ENCODE results near the gene PPM1H. TPM values are rescaled to one million over a fixed set of nuclear protein-coding genes. Genes with fewer than 3 reads are reported as not detected.
"Not testable (repeated sequence)": the region's sequence is repeated elsewhere in the genome, so short reads cannot be mapped to it uniquely, and the experiment has no call there.

Gene PPM1H
- polyA plus RNA-seq, 1 donor, result 20.0 TPM

- Histone ChIP-seq H3K27ac (ENCODE audit: low read length) (no peak overlapping the region), H3K4me3 (ENCODE audit: low read length) (no peak overlapping the region), H3K4me1 (ENCODE audit: control insufficient read depth, insufficient read depth, low read length) (no peaks in the 10 kb centered on the region), H3K9me3 (ENCODE audit: control insufficient read depth, low read depth, low read length) (no peaks in the 10 kb centered on the region), H3K27me3 (ENCODE audit: control insufficient read depth, insufficient read depth, low read length) (no peaks in the 10 kb centered on the region), H3K36me3 (ENCODE audit: control insufficient read depth, insufficient read depth, low read length) (peaks cover 8% of the 10 kb centered on the region)
- 83% methylated on average over 1 of the region's 10 CpGs for WGBS (ENCODE audit: insufficient coverage, low lambda C conversion rate)
- DNase-seq, result no peak
Observed at GRCh38 chr12:62670986-62671720, 263.8 kb downstream of the PPM1H start.

GRCh38 chr12:62668782-62669181 lies 266.2 kb downstream of the PPM1H start:
- no CpG with 5 or more reads among the region's 3 CpGs for WGBS (ENCODE audit: insufficient coverage, low lambda C conversion rate)

DNA sequence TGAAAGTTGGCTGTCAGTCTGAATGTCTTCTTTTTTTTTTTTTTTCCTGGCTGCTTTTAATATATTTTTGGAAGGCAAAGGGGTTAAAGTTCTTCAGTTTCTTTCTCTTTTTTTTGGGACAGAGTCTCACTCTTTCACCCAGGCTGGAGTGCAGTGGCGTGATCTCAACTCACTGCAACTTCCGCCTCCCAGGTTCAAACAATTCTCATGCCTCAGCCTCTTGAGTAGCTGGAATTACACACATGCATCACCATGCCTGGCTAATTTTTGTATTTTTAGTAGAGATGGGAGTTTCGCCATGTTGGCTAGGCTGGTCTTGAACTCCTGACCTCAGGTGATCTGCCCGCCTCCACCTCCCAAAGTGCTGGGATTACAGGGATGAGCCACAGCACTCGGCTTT lies 270.0 kb downstream of the PPM1H start:
- not testable (repeated sequence) for H3K9me3 ChIP-seq (ENCODE audit: control insufficient read depth, low read depth, low read length); H3K27me3 ChIP-seq (ENCODE audit: control insufficient read depth, insufficient read depth, low read length); H3K4me3 ChIP-seq (ENCODE audit: low read length); H3K4me1 ChIP-seq (ENCODE audit: control insufficient read depth, insufficient read depth, low read length); DNase-seq; H3K27ac ChIP-seq (ENCODE audit: low read length); H3K36me3 ChIP-seq (ENCODE audit: control insufficient read depth, insufficient read depth, low read length)
- WGBS (ENCODE audit: insufficient coverage, low lambda C conversion rate), result 100% methylated on average over 3 of the region's 5 CpGs

More at GRCh38 chr12:62668782-62669181, 266.2 kb downstream of the PPM1H start:
- H3K27me3 ChIP-seq (ENCODE audit: control insufficient read depth, insufficient read depth, low read length), result no peaks in the 10 kb centered on the region
- no peak overlapping the region for H3K27ac ChIP-seq (ENCODE audit: low read length)
- H3K36me3 ChIP-seq (ENCODE audit: control insufficient read depth, insufficient read depth, low read length), result peaks cover 6% of the 10 kb centered on the region
- H3K9me3 ChIP-seq (ENCODE audit: control insufficient read depth, low read depth, low read length), result no peaks in the 10 kb centered on the region
- H3K4me1 ChIP-seq (ENCODE audit: control insufficient read depth, insufficient read depth, low read length), result no peaks in the 10 kb centered on the region
- H3K4me3 ChIP-seq (ENCODE audit: low read length), result no peak overlapping the region
- DNase-seq, result no peak

- Histone ChIP-seq H3K4me3 (ENCODE audit: low read length) (no peak overlapping the region), H3K36me3 (ENCODE audit: control insufficient read depth, insufficient read depth, low read length) (peaks cover 7% of the 10 kb centered on the region), H3K27me3 (ENCODE audit: control insufficient read depth, insufficient read depth, low read length) (no peaks in the 10 kb centered on the region), H3K27ac (ENCODE audit: low read length) (no peak overlapping the region), H3K4me1 (ENCODE audit: control insufficient read depth, insufficient read depth, low read length) (no peaks in the 10 kb centered on the region), H3K9me3 (ENCODE audit: control insufficient read depth, low read depth, low read length) (no peaks in the 10 kb centered on the region)
- DNase-seq, result no peak
- 80% methylated on average over 1 of the region's 2 CpGs for WGBS (ENCODE audit: insufficient coverage, low lambda C conversion rate)
Observed at GRCh38 chr12:62660756-62661155, 274.2 kb downstream of the PPM1H start.

GRCh38 chr12:62659453-62660295 lies 275.3 kb downstream of the PPM1H start:
- H3K9me3 ChIP-seq (ENCODE audit: control insufficient read depth, low read depth, low read length), result no peaks in the 10 kb centered on the region
- no peak overlapping the region for H3K27ac ChIP-seq (ENCODE audit: low read length)
- DNase-seq, result no peak
- H3K4me1 ChIP-seq (ENCODE audit: control insufficient read depth, insufficient read depth, low read length), result no peaks in the 10 kb centered on the region
- H3K36me3 ChIP-seq (ENCODE audit: control insufficient read depth, insufficient read depth, low read length), result peaks cover 11% of the 10 kb centered on the region
- H3K27me3 ChIP-seq (ENCODE audit: control insufficient read depth, insufficient read depth, low read length), result no peaks in the 10 kb centered on the region
- WGBS (ENCODE audit: insufficient coverage, low lambda C conversion rate), result no CpG with 5 or more reads among the region's 3 CpGs
- H3K4me3 ChIP-seq (ENCODE audit: low read length), result no peak overlapping the region

DNA sequence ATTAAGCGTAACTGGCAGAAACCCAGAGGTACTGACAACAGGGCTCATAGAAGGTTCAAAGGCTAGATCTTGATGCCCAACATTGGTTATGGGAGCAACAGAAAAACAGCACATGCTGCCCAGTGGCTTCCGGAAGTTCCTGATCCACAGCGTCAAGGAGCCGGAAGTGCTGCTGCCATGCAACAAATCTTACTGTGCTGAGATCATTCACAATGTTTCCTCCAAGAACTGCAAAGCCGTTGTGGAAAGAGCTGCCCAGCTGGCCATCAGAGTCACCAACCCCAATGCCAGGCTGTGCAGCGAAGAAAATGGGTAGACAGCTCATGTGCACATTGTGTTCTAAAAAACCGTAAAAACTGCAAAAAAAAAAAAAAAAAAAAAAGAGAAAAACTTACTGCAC lies 276.0 kb downstream of the PPM1H start:
- no peak overlapping the region for H3K27ac ChIP-seq (ENCODE audit: low read length)
- H3K4me1 ChIP-seq (ENCODE audit: control insufficient read depth, insufficient read depth, low read length), result no peaks in the 10 kb centered on the region
- WGBS (ENCODE audit: insufficient coverage, low lambda C conversion rate), result no CpG with 5 or more reads among the region's 7 CpGs
- no peak for DNase-seq
- H3K36me3 ChIP-seq (ENCODE audit: control insufficient read depth, insufficient read depth, low read length), result peaks cover 11% of the 10 kb centered on the region
- no peaks in the 10 kb centered on the region for H3K9me3 ChIP-seq (ENCODE audit: control insufficient read depth, low read depth, low read length)
- H3K4me3 ChIP-seq (ENCODE audit: low read length), result no peak overlapping the region
- no peaks in the 10 kb centered on the region for H3K27me3 ChIP-seq (ENCODE audit: control insufficient read depth, insufficient read depth, low read length)

- no peak for DNase-seq
- 100% methylated on average over 1 of the region's 1 CpG for WGBS (ENCODE audit: insufficient coverage, low lambda C conversion rate)
- no peak overlapping the region for H3K4me3 ChIP-seq (ENCODE audit: low read length)
- H3K27me3 ChIP-seq (ENCODE audit: control insufficient read depth, insufficient read depth, low read length), result no peaks in the 10 kb centered on the region
- no peak overlapping the region for H3K27ac ChIP-seq (ENCODE audit: low read length)
- H3K9me3 ChIP-seq (ENCODE audit: control insufficient read depth, low read depth, low read length), result no peaks in the 10 kb centered on the region
- peaks cover 11% of the 10 kb centered on the region for H3K36me3 ChIP-seq (ENCODE audit: control insufficient read depth, insufficient read depth, low read length)
- no peaks in the 10 kb centered on the region for H3K4me1 ChIP-seq (ENCODE audit: control insufficient read depth, insufficient read depth, low read length)
Observed at GRCh38 chr12:62657363-62657632, 277.7 kb downstream of the PPM1H start.

GRCh38 chr12:62656591-62657362 lies 278.2 kb downstream of the PPM1H start:
- DNase-seq, result no peak
- H3K9me3 ChIP-seq (ENCODE audit: control insufficient read depth, low read depth, low read length), result no peaks in the 10 kb centered on the region
- no peaks in the 10 kb centered on the region for H3K27me3 ChIP-seq (ENCODE audit: control insufficient read depth, insufficient read depth, low read length)
- H3K27ac ChIP-seq (ENCODE audit: low read length), result no peak overlapping the region
- no peak overlapping the region for H3K4me3 ChIP-seq (ENCODE audit: low read length)
- WGBS (ENCODE audit: insufficient coverage, low lambda C conversion rate), result 100% methylated on average over 1 of the region's 6 CpGs
- peaks cover 11% of the 10 kb centered on the region for H3K36me3 ChIP-seq (ENCODE audit: control insufficient read depth, insufficient read depth, low read length)
- no peaks in the 10 kb centered on the region for H3K4me1 ChIP-seq (ENCODE audit: control insufficient read depth, insufficient read depth, low read length)

GRCh38 chr12:62655666-62656151 lies 279.2 kb downstream of the PPM1H start:
- DNase-seq, result no peak
- H3K27ac ChIP-seq (ENCODE audit: low read length), result no peak overlapping the region
- 100% methylated on average over 1 of the region's 8 CpGs for WGBS (ENCODE audit: insufficient coverage, low lambda C conversion rate)
- H3K4me3 ChIP-seq (ENCODE audit: low read length), result no peak overlapping the region
- H3K9me3 ChIP-seq (ENCODE audit: control insufficient read depth, low read depth, low read length), result no peaks in the 10 kb centered on the region
- peaks cover 11% of the 10 kb centered on the region for H3K36me3 ChIP-seq (ENCODE audit: control insufficient read depth, insufficient read depth, low read length)
- no peaks in the 10 kb centered on the region for H3K4me1 ChIP-seq (ENCODE audit: control insufficient read depth, insufficient read depth, low read length)
- H3K27me3 ChIP-seq (ENCODE audit: control insufficient read depth, insufficient read depth, low read length), result no peaks in the 10 kb centered on the region
